NCI-H2171 treated with DMSO at 0.1 percent for 48 hours (cell line): ENCODE results near the gene BIRC6.
"Not testable (repeated sequence)": the region's sequence is repeated elsewhere in the genome, so short reads cannot be mapped to it uniquely, and the experiment has no call there.

Source experiments
- DNase-seq: peaks from one replicate; lab custom pipeline; 2025; lab: John Stamatoyannopoulos, UW

Gene BIRC6

DNA sequence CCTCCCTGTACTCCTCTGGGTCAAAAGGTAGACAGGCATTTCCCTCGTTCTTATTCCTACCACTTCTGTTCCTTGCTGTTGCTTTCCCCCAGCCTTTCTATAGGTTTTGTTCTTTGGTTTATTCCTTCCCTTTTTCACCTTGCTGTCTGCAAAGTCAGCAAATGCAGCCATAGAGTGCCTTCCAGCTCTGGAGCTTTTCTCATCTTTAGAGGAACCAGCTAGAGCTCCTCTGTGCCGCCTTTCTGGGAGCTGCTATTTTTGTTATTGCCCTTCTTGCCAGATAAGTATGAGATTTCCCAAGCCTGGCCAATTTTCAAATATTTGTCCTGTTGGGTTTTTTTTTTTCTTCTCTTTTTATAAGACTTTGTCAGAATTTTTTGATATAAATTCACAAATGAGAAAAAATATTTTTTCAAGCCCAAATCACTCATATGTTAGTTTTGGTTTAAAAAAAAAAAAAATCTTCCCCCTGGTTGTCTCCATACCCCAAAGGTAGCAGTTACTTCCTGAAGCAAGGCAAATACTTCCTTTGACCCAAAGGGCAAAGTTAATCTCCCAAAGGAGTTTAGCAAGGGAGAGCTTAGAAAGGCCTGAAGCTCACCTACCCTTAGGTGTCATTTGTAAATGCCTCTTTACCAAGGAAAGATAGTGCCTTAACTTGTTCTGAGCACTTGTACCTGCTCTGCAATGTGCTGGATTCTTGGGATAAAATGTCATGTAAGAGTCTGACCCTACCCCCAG lies 265.9 kb downstream of the BIRC6 start:
- no peak for DNase-seq

DNA sequence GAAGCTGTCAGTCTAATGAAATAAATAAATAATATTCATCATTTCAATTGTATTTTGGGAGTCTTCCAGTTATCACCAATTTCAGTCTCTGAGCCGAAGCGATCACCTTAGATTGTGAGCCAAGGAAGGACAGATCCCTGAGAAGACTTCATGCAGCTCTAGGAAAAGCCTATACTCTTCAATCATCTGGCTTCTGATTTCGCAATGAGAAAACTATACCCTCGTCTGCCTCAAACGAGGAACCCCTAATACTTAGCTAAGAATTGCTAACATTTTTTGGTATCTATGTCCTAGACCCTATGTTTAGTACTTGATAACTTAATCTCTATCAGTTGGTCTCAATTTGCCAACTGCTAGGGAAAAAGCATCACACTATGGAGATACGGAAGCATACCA lies 266.5 kb downstream of the BIRC6 start:
- DNase-seq, result no peak

DNA sequence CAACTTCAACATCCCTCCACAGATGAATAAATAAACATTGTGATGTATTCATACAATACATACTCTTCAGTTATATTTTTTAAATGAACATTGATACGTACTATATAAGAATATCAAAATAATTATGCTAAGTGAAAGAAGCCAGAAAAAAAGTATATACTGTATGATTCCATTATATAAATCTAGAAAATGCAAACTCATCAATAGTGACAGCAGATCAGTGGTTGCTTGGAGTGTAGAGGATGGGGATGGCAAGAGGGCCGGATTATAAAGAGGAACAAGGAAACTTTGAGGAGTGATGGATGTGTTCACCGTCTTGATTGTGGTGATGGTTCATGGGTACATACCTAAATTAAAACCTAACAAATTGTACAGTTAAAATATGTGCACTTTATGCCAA lies 268.0 kb downstream of the BIRC6 start:
- DNase-seq, result no peak

DNA sequence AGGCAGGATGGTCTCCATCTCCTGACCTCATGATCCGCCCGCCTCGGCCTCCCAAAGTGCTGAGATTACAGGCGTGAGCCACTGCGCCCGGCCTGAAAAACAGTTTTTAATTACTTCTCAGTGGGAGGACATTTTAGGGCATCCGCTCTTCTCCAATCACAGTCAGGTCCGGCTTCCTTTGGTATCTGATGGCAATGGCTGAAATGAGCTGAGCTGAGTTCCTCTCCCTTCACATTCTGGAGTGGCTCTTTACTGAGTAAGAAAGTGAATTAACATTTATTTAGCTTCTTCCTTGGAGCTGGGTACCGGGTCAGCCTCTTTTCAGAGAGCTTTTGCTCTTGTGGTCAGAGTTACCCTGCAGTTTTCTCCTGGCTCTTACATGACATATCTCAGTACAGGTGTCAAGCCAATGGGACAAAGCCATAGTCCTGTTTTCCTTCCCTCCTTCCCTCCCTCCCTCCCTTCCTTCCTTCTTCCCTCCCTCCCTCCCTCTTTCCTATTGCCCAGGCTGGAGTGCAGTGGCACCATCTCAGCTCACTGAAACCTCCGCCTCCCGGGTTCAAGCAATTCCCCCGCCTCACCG lies 269.9 kb downstream of the BIRC6 start:
- DNase-seq, result no peak

DNA sequence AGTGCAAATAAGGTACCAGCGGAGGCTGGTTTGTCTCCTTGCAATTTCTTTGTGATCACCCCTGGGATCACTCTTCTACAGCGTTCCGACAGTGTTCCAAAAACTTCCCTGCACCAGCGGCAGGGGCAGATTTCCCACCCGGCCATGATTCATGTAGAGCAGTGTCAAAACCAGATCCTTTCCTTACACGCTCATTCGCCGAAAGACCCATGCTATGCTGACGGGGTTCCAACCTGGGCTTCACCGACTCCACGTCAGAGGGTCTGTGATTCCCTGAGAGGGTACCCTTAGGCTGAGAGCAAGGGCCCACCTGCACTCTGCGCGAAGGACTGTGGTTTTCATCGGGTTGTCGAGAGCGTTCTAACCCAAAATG lies 270.6 kb downstream of the BIRC6 start:
- DNase-seq, result no peak

DNA sequence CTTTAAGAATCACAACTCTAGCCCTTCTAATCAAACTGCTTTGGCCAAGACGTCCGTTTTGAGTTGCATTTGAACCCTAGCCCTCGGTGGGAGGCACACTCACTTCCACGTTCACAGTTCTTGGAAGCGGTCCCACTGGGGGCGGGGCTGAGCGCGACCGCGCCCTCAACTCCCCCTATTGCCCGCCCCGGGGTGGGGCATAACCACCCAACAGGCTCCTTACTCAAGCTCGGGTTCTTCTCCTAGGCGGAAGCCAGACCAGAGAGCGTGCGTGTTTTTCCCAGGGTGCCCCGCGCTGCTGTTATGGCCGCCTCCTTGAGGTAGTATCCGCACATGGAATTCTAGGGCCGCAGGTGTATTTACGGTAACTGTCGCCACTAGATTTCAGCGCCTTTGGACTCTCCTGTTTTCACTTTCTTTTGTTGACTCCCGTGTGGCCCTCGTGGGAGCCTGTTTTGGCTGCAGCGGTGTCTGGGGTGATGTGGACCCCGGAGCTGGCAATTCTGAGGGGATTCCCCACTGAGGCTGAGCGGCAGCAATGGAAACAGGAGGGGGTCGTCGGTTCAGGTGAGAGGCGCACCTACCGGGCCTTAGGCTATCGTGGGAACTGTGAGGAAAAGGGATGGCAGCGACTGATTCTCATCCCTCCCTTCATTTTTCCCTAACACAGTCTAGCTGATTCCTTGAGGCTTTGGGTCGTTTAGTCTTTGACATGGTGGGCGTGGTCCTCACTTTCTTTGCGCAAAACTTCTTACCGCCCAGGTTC lies 271.2 kb downstream of the BIRC6 start, which contains the start of gene TTC27:
Gene TTC27, plus strand, starts transcription at position 237 of the 766 bp plus-strand sequence. Its CDS starts 243 bp downstream, at position 480.
- peak; percentile 96 for DNase-seq

DNA sequence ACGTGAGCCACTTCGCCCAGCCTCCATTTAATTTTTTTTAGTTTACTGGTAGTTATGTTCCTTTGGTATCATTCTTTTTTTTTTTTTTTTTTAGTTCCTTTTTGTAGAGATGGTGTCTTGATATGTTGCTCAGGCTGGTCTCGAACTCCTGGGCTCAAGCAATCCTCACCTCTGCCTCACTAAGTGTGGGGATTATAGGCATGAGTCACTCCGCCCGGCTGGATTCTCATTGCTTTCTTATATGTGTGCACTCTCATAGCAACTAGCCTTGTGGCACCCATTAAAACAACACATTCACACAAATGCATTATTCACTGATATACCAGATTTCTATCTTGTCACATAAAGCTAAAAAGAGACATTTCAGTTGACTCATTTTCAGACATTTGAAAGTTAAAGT lies 275.3 kb downstream of the BIRC6 start:
- DNase-seq, result no peak

DNA sequence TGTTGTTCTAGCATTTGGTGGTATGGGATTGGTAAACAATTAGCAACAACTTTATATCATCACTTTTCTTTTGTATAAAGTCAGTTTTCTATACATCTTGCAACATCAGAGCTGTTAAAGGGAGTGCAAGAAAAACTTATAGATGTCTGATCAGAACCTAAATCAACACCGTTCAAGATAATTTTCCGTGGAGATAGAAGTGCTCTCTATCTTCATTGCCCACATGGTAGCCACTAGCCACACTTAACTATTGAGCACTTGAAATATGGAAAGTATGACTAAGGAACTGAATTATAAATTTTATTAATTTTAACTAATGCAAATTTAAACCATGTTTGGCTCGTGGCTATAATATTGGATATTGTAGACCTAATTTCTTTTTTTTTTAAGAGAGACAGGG lies 276.2 kb downstream of the BIRC6 start:
- DNase-seq, result no peak

DNA sequence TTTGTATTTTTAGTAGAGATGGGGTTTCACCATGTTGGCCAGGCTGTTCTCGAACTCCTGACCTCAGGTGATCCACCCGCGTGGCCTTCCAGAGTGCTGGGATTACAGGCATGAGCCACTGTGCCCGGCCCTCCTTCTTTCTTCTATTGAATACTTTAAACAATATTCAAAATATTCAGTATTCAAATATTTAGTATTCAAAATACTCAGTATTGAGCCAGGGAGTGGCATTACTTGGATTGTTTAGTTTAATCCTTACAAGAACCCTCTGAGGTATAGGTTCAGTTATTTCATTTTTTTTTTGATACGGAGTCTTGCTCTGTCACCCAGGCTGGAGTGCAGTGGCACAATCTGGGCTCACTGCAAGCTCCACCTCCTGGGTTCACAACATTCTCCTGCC lies 281.7 kb downstream of the BIRC6 start:
- not testable (repeated sequence) for DNase-seq

DNA sequence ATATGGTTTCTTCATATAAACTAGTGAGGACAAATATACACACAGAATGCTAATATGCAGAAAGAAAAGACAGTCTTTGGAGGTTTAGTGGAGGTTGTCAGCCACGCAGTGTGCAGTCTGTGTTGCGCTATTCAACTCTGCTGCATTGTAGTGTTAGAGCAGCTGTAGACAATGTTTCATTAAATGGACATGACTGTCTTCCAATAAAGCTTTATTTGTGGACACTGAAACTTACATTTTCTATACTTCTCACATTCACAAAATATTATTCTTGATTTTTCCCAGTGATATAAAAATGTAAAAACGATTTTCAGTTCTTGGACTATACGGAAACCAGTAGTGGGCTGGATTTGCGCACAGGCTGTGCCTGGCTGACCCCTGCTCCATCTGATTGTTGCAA lies 284.4 kb downstream of the BIRC6 start:
- DNase-seq, result no peak

DNA sequence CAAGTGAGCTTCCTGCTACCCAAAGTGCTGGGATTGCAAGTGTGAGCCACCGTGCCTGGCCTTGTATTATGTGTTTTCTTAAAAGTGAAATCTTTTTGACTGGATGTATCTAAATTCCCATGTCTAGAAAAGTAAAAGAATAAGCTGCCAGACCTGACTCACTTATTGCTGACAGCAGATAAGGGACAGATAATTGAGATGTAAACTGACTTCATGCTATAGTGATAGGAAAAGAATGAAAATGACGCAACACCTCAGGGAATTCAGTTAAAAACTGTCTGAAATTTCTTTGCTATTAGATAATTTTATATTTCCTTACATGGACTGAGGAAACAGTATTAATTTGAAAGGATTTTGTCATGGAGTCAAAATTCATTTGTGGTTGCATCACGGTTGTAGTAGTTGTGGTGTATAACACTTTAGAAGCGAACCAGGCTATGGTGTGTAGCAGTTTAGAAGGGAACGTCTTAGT lies 290.4 kb downstream of the BIRC6 start:
- DNase-seq, result no peak

DNA sequence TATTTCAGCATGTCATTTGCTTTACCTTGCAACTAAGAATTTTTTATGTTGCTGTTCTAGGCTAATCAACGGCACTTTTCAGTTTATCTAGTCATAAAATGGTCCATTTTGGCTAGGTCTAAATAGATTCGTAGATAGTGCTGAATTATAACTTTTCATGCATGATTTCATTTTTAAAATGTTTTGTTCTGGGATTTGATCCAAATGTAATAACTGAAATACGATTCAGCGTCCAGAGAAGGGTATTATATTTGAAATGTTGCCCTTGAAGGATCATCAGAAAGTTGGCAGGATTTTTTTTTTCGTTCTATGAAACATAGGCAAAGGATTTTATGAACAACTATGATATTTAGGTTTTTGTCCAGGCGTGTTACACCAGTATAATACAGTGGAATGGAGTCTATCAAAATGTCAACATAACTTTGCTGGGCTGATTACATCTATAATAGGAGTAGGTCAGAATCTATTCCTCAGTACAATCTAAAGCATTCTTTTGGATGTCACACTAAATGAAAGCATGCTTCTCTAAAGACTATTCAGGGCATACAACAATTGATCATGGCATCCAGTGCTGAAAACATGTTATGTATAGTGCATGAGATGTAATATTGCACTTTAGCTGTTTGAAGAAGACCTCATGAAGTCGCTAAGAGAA lies 295.9 kb downstream of the BIRC6 start:
- no peak for DNase-seq

DNA sequence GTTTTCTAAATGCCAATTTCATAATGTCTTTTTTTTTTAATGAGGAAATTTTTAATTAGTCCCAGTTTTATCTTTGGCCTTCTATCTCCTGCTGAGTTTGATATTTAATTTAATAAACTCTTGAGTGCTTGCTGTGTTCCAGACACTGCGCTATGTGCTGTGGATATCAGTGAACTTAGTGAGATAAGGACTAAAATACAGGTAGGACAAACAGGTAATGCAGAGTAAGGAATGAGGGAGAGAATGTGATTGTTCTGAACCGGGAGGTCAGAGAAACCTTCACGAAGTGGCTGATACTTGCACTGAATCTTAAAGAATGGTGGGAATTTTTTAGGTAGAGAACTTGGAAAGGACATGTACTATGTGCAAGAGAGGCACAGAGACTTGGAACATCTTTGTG lies 299.2 kb downstream of the BIRC6 start:
- DNase-seq, result no peak

DNA sequence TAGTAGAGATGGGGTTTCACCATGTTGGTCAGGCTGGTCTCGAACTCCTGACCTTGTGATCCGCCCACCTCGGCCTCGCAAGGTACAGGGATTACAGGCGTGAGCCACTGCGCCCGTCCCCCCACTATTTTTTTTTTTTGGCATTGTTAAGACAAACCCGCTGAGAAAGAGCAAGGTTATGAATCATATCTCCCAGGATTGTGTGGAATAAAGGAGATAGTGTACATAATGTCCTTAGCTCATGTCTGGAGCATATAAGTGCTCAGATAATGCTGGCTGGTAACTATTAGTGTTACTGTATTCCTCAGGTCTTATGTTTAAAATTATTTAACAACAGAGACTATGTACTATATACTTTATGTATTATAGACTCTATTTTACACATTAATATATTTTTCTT lies 307.0 kb downstream of the BIRC6 start:
- no peak for DNase-seq

DNA sequence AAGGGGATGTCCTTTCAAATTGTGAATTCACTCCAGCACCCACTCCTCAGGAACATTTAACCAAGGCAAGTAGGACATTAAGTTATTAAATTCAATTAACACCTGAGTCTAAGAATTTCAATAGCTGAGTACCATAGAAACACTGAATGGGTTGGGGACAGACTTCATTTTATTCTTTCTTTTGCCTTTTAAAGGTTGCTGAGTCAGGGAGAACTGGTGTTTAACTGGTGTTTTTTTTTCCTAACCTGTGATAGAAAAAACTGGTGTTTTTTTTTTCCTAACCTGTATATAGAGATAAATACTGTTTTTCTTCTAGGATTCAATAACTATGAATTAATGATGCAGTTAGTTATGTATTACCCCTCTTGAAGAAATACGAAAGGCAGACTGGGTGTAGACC lies 309.9 kb downstream of the BIRC6 start:
- DNase-seq, result no peak

DNA sequence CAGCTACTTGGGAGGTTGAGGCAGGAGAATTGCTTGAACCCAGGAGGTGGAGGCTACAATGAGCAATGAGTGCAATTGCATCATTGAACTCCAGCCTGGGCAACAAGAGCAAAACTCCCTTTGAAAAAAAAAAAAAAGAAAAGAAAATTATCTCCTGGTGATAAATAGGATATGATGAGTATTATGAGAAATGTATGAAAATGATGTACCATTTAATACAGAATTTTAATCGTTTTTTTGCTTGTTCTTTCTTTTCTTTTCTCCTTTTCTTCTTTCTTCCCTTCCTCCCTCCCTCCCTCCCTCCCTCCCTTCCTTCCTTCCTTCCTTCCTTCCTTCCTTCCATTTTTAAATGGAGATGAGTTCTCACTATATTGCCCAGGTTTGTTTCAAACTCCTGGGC lies 311.4 kb downstream of the BIRC6 start:
- no peak for DNase-seq
